ENCODE data around the gene KIF27.
A peak's percentile ranks its signal among the peaks of the same experiment; 100 is the strongest.
"Not testable (repeated sequence)": the region's sequence is repeated elsewhere in the genome, so short reads cannot be mapped to it uniquely, and the experiment has no call there.

KIF27 gene

DNA sequence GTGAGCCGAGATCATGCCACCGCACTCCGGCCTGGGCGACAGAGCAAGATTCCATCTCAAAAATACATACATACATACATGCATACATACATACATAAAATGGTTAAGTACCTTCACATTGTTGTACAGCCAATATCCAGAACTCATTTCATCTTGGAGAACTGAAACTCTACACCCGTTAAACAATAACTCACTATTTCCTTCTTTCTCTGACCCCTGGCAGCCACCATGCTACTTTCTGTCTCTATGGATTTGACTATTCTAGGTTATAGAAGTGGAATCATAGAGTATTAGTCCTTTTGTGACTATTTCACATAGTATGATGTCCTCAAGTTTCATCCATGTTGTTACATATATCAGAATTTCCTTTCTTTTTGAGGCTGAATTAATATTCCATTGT is 9.6 kb upstream of the KIF27 start:
- DNase-seq = no peak

DNA sequence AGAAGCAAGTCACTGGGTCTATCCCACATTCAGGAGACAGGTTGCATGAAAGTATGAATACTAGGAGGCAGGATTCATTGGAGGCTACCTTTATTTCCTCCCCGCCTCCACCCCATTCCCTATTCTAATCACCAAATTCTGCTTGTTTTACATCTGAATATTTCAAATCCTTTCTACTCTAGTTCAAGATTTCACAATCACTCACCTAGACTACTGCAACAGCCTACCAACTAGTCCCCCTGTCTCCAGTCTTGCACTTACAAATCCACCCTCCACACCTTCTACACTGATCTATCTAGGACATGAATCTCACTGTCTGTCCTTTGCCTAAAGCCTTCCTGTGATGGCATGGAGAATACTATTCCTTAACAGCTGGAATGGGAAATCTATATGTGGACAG is 6.4 kb upstream of the KIF27 start:
- no peak for DNase-seq

DNA sequence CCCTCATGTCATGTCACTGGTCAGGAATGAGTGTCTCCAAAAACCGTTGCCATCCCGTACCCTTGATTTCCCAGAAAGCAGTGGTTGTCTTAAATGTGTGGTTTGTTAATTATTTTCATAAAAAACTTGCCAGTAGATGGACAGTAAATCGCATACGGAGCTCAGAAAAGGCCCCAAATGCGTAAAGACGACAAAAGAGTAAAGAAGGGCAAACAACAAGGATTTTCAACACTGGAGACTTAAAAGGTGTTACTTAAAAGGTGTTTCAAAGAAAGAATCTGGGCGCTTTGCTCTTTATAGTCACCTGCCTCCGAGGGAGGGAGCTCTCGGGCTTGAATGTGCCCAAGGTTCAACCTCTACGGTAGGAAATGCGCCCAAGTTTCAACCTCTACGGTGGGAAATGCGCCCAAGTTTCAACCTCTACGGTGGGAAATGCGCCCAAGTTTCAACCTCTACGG is 734 bp downstream of the KIF27 start:
- peak; percentile 43 for DNase-seq

DNA sequence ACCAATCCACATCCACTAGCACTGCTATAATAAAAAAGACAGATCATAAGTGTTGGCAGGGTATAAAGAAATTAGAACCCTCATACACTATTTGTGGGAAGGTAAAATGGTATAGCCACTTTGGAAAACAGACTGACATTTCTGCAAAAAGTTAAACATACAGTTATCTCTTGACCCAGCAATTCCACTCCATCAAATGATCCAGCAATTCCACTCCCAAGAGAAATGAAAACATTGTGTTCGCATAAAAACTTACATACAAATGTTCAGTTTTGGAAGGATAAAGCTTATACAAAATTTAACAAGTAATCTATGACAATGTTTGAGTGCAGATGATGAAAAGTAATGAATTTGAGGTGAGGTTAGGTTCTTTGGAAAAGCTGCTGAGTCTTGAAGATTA is 2.1 kb downstream of the KIF27 start:
- DNase-seq = no peak

DNA sequence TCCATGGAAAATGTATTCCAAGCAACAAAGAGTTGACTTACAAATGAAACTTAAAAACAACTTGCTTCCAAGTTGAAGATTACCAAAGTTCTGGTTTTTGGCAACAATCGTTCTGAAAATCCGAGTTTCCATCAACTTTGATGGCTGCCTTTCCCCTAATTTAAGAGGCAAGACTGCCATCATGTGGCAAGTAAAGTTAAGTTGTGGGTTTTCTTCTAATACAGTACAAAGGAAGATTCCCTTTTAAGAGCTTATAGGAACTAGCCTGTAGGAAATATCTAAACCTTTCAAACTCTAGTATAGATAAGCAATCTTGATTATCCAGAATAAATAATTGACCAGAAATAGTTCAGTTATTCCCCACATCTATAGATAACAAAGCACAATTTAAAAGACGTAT is 9.0 kb downstream of the KIF27 start:
- DNase-seq = peak; percentile 34

DNA sequence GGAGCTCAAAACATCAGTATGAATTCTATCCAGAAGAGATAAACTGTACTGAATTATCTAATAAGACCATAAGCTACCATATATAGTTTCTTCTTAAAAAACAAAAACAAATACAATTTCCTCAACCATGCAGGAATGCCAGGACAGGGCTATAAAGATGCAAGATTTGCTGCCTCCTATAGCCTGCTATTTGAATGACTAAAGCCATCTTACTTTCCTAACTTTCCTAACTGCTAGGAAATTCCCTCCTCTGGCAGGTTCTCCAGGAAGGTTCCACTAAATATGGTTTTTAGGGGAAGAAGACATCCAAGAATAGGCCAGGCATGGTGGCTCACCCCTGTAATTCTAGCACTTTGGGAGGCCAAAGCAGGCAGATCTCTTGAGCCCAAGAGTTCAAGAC is 15.1 kb downstream of the KIF27 start:
- DNase-seq = no peak

DNA sequence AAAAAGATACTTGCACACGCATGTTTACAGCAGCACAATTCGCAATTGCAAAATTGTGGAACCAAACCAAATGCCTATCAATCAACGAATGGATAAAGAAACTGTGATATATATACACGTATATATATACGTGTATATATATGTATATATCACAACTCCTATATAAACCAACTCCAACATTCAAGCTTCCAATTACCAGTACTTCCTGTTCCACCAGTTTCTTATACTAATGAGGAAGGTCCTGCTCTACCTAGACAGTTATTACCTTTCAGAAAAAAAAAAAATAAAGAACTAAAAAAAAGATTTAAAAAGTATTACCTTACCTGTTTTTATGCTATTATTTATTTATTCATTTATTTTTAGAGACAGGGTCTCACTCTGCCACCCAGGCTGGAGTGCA is 20.6 kb downstream of the KIF27 start:
- not testable (repeated sequence) for DNase-seq

DNA sequence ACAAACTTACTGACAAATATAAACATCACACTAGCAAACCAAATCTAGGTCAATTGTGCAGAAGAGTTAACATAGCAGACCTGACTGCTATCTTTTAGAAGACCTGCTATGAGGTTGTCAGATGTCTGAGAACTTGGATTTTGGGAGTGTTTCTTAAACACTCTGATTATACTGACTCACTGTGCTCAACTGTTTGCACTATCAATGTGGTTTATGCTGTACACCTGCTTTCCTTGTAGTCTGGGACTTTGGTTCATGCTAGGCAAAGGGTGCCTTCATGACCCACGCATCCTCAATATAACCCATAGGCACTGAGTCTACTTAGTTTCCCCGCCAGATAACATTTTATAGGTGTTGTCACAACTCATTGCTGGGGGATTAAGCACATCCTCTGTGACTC is 26.9 kb downstream of the KIF27 start:
- DNase-seq = not testable (repeated sequence)

DNA sequence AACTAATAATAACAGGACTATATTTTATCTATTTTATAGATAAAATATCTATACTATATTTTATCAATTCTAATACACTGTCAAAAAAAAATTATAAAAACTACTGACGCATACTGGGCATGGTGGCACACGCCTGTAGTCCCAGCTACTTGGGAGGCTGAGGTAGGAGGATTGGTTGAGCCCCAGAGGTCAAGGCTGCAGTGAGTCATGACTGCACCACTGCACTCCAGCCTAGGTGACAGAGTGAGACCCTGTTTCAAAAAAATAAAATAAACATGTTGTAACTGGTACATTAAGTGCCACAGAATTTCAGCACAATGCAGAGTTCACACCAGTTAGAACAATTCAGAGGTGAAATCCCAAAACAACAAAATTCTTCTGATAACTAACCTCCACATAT is 34.7 kb downstream of the KIF27 start:
- not testable (repeated sequence) for DNase-seq

DNA sequence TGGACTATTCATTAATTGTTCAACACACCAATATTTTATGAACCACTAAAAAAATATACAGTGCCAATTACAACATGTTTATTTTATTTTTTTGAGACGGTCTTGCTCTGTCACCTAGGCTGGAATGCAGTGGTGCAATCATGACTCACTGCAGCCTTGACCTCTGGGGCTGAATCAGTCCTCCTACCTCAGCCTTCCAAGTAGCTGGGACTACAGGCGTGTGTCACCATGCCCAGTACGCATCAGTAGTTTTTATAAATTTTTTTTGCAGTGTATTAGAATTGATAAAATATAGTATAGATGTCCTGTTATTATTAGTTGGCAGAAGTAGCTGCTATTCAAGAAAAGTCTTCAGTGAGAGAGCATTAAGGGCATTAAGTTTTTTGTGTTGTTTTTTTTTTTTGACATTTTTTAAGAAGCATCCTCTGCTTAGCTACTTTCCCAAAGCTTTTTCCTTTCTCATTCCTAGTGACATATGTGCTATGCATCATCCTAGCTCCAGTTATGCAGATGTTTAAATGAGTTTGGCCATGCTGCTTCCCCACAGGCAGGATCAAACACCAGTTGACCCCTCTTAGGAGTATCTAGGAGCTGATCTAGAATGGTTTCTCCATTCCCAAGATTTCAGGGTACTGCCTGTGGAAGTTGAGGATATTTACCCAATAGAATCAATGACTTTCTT is 35.5 kb downstream of the KIF27 start:
- DNase-seq = peak; percentile 95

DNA sequence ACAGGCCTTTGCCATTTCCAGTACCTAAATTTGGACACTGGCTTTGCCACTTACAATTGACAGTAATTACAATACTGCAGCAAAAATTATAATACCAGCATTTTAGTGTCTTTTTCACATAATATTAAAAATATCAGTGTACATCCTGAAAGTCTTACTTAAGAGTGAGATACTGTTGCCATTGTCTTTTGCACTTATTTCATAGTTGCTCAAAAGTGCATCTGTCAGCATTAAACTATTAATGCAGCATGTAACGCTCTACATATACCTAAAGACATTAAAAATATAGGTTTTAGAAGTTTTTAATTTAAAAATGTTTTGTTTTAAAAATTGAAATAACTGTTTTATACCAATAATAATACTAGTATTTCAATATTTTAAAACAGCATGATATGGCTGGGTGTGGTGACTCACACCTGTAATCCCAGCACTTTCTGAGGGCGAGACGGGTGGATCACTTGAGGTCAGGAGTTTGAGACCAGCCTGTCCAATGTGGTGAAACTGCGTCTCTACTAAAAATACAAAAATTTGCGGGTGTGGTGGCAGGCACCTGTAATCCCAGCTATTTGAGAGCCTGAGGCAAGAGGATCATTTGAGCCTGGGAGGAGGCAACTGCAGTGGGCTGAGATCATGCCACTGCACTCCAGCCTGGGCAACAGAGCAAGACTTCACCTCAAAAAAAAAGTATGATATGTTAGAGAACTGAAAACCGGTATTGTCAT is 39.4 kb downstream of the KIF27 start:
- DNase-seq = not testable (repeated sequence)

DNA sequence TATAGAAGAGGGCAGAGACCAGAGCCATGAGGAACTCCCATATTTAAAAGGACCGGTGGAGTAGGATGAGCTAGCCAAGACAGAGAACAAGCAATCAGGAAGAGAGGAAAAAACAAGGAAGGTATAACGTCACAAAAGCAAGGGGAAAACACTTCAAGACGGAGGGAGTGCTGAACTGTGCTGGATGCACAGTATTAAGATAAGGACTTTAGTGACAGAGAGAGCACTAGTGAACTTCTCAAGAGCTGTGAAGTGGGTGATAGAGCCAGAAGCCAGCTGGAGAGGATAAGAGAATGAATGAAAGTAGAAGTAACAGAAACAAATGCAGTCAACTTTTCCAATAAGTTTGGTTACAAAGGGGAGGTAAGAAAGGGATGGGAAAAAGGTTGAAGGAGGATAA is 45.7 kb downstream of the KIF27 start:
- DNase-seq = not testable (repeated sequence)

DNA sequence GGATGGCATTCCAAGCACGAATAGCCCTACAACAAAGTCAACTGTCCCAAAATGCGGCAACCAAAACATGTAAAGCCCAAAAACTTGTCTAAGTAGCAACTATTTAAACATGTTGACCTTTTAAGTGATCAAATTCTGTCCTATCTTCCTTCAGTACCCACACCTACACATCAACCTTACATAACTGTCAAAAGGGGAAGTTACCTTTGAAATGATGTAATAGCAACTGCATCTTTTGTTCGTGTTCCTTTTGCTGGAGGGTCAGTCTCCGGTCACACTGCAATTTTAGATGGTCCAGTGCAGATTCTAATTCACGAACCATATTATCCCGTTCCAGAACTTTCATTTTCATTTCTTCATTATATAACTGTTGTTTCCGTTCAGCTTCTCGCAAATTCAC is 71.3 kb downstream of the KIF27 start:
- not testable (repeated sequence) for DNase-seq

DNA sequence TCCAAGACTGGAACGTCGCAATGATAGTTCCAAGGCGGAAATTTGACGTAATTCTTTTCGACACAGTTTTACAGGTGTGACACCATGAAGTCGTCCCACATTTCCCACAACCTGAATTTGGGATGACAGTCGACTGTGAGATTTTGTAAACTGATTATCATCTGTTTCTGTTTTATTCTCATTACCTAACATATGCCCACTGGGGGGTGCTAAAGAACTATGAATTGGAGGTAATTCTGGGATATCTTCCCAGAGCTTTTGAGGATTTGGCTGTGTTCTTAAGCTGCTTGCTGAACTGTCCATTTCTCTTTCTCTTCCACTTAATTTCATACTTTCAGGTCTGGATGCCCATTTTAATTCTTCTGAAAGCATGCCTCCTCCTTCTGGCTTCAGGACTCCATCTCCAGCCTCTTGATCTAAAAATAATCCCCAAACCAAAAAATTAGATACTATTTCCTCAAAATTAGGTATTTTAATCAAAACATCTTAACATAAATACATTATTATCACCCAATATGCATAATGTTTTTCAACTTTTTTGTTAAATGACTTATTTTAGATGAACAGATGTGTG is 84.1 kb downstream of the KIF27 start:
- not testable (repeated sequence) for DNase-seq

DNA sequence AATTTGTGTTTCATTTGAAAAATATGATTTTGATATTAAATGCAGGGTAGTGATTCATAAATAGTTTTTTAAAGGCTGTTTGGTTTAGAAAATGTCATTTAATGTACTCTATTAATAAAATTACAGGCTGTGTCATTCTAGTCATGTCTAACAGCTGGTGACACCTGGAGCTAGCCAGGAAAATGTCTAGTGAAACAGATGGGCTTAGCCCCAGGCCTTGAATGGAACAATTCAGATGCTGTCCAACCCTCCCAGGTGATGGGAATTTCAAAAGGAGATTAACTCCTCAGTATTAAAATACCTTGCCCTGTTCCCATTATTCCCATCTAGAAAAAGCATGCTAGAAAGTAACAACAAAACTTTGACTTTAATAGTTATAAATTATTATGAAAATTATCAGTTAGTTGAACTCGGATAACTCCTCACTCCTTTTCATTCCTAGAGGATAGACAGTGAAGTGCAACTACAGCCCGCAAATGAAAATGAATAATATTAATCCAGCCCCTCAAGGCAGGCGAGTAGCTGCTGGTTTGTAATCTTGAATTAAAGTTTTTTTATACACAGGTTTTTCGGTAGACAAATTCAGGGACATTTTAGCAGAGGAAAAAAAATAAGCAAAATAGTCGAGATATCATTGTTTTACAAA is 90.7 kb downstream of the KIF27 start:
- not testable (repeated sequence) for DNase-seq

DNA sequence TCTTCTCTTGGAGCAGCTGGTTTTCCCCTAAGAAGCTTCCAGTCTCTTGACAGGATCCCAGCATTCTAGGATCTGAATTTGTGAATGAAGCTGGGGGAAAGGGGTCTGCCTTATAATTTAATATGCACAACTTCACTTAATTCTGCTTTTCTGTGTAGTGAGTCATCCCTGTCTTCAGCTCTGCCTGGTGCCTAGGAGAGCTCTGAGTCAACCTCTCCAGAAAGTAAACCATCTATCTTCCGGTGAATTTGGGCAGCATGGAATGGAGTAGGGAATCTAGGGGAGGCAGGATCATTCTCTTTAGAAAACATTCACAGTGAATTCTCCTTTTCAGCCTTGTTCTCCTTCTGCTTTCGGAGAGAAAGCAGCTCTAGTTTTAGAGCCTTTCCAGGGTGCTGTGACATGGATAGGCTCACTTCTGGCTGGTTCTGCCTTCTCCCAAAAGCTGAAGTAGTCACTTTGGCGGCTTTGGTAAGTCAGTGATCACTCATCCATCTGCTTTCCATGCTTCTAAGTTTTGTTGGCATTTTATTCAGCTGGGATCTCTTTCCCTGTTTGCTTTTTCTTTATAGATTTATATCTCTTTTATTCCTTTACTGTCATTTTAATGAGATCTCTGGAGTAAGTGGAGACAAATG is 96.1 kb downstream of the KIF27 start:
- DNase-seq = peak; percentile 64

DNA sequence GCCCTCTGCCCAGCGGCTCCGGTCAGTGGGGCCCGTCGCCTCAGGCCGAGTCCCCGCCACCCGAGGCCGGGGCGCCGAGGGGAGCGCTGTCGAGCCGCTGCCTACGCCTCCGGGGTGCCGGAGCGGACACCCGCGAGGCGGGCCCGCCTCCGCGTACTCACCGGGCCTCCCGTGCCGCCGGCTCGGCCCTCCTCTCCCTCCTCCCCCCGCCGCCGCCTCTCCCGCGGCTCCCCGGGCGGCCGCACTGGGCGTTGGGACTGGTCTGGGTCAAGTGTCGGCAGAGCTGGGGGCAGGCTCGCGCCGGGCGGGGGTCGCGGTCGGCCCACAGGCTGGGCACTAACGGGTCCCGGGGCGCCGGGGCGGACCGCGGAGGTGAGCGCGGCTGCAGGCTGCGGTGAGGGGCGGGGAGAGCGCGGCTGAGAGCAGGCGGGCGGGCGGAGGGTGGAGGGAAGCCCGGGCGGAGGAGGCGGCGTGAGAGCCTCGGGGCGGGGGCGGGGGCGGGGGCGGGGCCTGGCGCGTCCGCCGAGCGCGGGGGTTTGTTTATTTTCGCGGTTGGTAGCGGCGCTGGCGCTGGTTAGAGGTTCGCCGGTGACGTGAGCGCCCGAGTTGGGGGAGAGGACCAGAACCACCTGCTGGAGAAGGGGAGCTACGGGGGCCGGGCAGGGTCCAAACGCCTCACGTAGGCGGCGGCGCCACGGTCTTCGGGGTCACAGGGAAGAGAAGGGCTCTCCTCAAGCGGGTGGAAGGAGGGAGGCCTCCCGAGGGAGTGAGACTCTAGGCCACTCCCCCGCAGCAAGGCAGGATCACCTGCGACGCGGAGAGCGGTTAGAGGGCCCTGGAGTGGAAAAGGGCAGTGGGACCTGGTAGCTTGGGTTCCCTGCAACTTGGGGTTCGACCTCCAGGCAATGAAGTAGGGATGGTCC is 103.6 kb downstream of the KIF27 start, which contains the start of gene GKAP1:
Gene GKAP1 (minus strand): TSS at position 414 of the 923 bp plus-strand sequence. CDS start 11,252 bp downstream, outside the sequence.
- DNase-seq = peak; percentile 74

DNA sequence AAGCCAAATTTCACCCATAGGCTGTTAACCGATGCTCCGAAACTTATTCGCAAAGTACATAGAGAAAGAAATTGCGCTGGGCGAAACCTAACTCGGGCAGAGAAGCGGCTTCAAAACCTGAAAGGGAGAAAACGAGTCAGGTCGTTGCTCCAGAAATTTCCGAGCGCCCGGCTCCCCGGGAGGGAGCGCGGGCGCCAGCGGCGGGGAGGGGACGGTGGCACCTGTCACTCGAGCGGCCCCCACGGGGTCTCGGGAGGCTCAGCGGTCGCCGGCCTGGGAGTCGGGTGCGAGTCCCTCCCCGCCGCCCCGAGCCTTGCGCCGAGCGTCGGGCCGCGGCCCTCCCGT is 104.2 kb downstream of the KIF27 start:
- peak; percentile 12 for DNase-seq

DNA sequence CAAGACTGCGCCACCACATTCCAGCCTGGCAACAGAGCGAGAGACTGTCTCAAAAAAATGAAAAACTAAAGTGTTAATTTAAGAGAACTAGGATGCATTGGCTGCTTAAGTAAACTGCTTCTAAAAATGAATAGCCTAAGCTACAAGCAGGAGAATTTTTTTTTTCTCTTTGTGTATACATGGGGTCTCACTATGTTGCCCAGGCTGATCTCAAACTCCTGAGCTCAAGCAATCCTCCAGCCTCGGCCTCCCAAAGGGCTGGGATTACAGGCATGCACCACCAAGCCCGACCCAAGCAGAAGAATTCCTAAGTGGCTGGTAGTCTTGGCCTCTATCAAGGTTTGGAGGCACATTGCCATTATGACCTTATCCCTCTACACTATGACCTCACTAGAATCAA is 106.1 kb downstream of the KIF27 start:
- DNase-seq = not testable (repeated sequence)

DNA sequence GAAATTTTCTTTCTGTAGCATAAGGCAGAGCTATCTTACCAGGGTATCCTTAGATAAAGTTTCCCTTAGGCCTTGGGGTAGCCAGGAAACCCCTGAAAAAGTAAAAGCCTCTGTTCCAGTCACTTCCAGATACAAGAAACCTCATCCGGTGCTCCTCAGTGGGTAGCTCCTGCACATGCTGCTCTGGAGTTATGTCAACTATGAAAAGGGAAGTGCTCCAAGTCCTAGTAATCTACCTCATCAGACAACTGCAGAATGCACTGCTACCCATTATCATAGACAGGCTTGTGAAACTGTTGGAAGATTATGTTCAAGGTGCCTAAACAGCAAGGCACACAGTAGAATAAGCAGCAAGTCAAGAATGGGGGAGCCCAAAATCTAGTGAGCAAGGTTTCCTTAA is 112.0 kb downstream of the KIF27 start:
- DNase-seq = not testable (repeated sequence)

DNA sequence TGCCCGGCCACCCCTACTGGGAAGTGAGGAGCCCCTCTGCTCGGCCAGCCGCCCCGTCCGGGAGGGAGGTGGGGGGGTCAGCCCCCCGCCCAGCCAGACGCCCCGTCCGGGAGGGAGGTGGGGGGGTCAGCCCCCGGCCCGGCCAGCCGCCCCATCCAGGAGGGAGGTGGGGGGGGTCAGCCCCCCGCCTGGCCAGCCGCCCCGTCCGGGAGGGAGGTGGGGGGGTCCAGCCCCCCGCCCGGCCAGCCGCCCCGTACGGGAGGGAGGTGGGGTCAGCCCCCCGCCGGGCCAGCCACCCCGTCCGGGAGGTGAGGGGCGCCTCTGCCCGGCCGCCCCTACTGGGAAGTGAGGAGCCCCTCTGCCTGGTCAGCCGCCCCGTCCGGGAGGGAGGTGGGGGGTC is 116.8 kb downstream of the KIF27 start:
- not testable (repeated sequence) for DNase-seq

DNA sequence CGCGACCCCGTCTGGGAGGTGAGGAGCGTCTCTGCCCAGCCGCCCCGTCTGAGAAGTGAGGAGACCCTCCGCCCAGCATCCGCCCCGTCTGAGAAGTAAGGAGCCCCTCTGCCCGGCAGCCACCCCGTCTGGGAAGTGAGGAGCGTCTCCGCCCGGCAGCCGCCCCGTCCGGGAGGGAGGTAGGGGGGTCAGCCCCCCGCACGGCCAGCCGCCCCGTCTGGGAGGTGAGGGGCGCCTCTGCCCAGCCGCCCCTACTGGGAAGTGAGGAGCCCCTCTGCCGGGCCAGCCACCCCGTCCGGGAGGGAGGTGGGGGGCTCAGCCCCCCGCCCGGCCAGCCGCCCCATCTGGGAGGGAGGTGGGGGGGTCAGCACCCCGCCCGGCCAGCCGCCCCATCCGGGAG is 117.3 kb downstream of the KIF27 start:
- DNase-seq = not testable (repeated sequence)

Data from EL (cell line).